IMR-90 (cell line): ENCODE measurements around the gene RCC1. TPM values are rescaled to one million over a fixed set of nuclear protein-coding genes. Genes with fewer than 3 reads are reported as not detected.

Experiments used
- ATAC-seq: fragments of 200-7000 bp; cut with Tn5 transposase; 2 replicates; pipeline ENCODE4 v1.9.1; 2020; ENCODE audit warnings: low read depth, mild to moderate bottlenecking, moderate library complexity
- BruUV-seq: library from RNA; stranded (reverse); fragments of 400-500 nt; replicated peaks from 2 replicates; lab custom pipeline; 2021; lab: Mats Ljungman, UMichigan
- CTCF ChIA-PET: fragments of 300-600 bp; formaldehyde crosslinking; extraction: SDS; loops from one replicate; lab custom pipeline; 2021; ENCODE audit warnings: antibody characterized with exemption; lab: Yijun Ruan, JAX
- POLR2A ChIA-PET: fragments of 300-600 bp; sonication (Branson Sonifier 250); formaldehyde crosslinking; loops from one replicate; lab custom pipeline; 2022; ENCODE audit warnings: antibody characterized with exemption; ENCODE audit not compliant: unreplicated experiment; lab: Charles Lee
- DNase-seq: peaks from one replicate; pipeline ENCODE4 v3.0.0; 2013
- H2AFZ ChIP-seq: replicated peaks from 2 replicates; pipeline ENCODE3; 2013; ENCODE audit warnings: low read length, mild to moderate bottlenecking; ENCODE audit not compliant: poor library complexity
- H2AK5ac ChIP-seq: 2 replicates; pipeline ENCODE4 v1.6.1; 2013; ENCODE audit warnings: low read depth, low read length, inconsistent platforms
- H2AK9ac ChIP-seq: replicated peaks from 2 replicates; pipeline ENCODE3; 2013; ENCODE audit warnings: mild to moderate bottlenecking, low read depth, low read length, moderate library complexity; ENCODE audit not compliant: poor library complexity
- H2BK120ac ChIP-seq: 2 replicates; pipeline ENCODE4 v1.6.1; 2013; ENCODE audit warnings: low read depth, low read length, inconsistent platforms
- H2BK15ac ChIP-seq: 3 replicates; pipeline ENCODE4 v1.6.1; 2013; ENCODE audit warnings: low read depth, low read length, inconsistent platforms
- H2BK20ac ChIP-seq: 2 replicates; pipeline ENCODE4 v1.6.1; 2013; ENCODE audit warnings: low read depth, mild to moderate bottlenecking, inconsistent platforms, low read length, moderate library complexity
- H2BK5ac ChIP-seq: 2 replicates; pipeline ENCODE4 v1.6.1; 2013; ENCODE audit warnings: mild to moderate bottlenecking, low read depth, low read length, inconsistent platforms; ENCODE audit not compliant: poor library complexity, severe bottlenecking
- H3K14ac ChIP-seq: replicated peaks from 2 replicates; pipeline ENCODE4 v1.6.1; 2013; ENCODE audit warnings: low read depth, low read length, inconsistent platforms
- H3K18ac ChIP-seq: 2 replicates; pipeline ENCODE4 v1.6.1; 2013; ENCODE audit warnings: low read depth, low read length, control low read depth
- H3K23ac ChIP-seq: 2 replicates; pipeline ENCODE4 v1.6.1; 2013; ENCODE audit warnings: low read depth, low read length, inconsistent platforms
- H3K27ac ChIP-seq: 2 replicates; pipeline ENCODE4 v1.5.1; 2013; ENCODE audit warnings: mild to moderate bottlenecking, control low read depth, low read length; ENCODE audit not compliant: insufficient read depth
- H3K27me3 ChIP-seq: 2 replicates; pipeline ENCODE4 v1.6.1; 2013; ENCODE audit warnings: low read length; ENCODE audit not compliant: control insufficient read depth, insufficient read depth
- H3K36me3 ChIP-seq: 2 replicates; pipeline ENCODE4 v1.6.1; 2013; ENCODE audit warnings: low read length, mixed read lengths; ENCODE audit not compliant: control insufficient read depth, insufficient read depth
- H3K4ac ChIP-seq: 2 replicates; pipeline ENCODE4 v1.6.1; 2013; ENCODE audit warnings: low read depth, low read length, inconsistent platforms
- H3K4me1 ChIP-seq: 2 replicates; pipeline ENCODE4 v1.6.1; 2013; ENCODE audit warnings: low read length, mixed read lengths; ENCODE audit not compliant: control insufficient read depth, insufficient read depth
- H3K4me2 ChIP-seq: 2 replicates; pipeline ENCODE4 v1.6.1; 2013; ENCODE audit warnings: low read depth, mild to moderate bottlenecking, control low read depth, low read length, moderate library complexity
- H3K4me3 ChIP-seq: 2 replicates; pipeline ENCODE4 v1.5.1; 2013; ENCODE audit warnings: low read depth, mild to moderate bottlenecking, control low read depth, low read length, moderate library complexity; ENCODE audit not compliant: insufficient read depth
- H3K56ac ChIP-seq: 2 replicates; pipeline ENCODE4 v1.6.1; 2013; ENCODE audit warnings: low read length, inconsistent platforms; ENCODE audit not compliant: insufficient read depth; ENCODE audit errors: extremely low read depth
- H3K79me1 ChIP-seq, 2 experiments: 2 replicates each; pipeline ENCODE4 v1.6.1; 2013; ENCODE audit warnings: low read length in 2 of 2, inconsistent platforms in 1 of 2, low read depth in 1 of 2
- H3K9ac ChIP-seq: 2 replicates; pipeline ENCODE4 v1.6.1; 2013; ENCODE audit warnings: low read depth, low read length, control low read depth
- H3K9me1 ChIP-seq: 2 replicates; pipeline ENCODE4 v1.6.1; 2013; ENCODE audit warnings: low read length, inconsistent platforms; ENCODE audit not compliant: insufficient read depth
- H3K9me3 ChIP-seq: 2 replicates; pipeline ENCODE4 v1.6.1; 2013; ENCODE audit warnings: low read length; ENCODE audit not compliant: control insufficient read depth, insufficient read depth
- H4K20me1 ChIP-seq: 2 replicates; pipeline ENCODE4 v1.6.1; 2013; ENCODE audit warnings: low read length, inconsistent platforms; ENCODE audit not compliant: insufficient read depth
- H4K5ac ChIP-seq: 2 replicates; pipeline ENCODE4 v1.6.1; 2013; ENCODE audit warnings: mild to moderate bottlenecking, low read depth, low read length, control low read depth
- H4K8ac ChIP-seq, 2 experiments: 2 replicates each; pipeline ENCODE4 v1.6.1; 2013; ENCODE audit warnings: low read depth in 2 of 2, low read length in 2 of 2, control low read depth in 1 of 2, inconsistent platforms in 1 of 2
- H4K91ac ChIP-seq: 2 replicates; pipeline ENCODE4 v1.6.1; 2013; ENCODE audit warnings: low read depth, low read length, inconsistent platforms; ENCODE audit not compliant: insufficient read depth
- CTCF ChIP-seq: conservative IDR thresholded peaks from 2 replicates; pipeline ENCODE4 v1.5.1; 2012; ENCODE audit warnings: mild to moderate bottlenecking, low read depth, low read length, improper control_type of control experiment
- FOS ChIP-seq: fragments of 150-350 bp; IDR thresholded peaks from 2 replicates; pipeline ENCODE4 v1.6.1; 2016; ENCODE audit warnings: low read depth, low read length
- MAZ ChIP-seq: IDR thresholded peaks from 2 replicates; pipeline ENCODE4 v1.6.1; 2012; ENCODE audit warnings: low read depth, mild to moderate bottlenecking, low read length, improper control_type of control experiment, moderate library complexity, borderline replicate concordance
- POLR2A ChIP-seq: IDR thresholded peaks from 2 replicates; pipeline ENCODE4 v1.6.1; 2012; ENCODE audit warnings: mild to moderate bottlenecking, low read depth, low read length
- RCOR1 ChIP-seq: IDR thresholded peaks from 2 replicates; pipeline ENCODE4 v1.6.1; 2012; ENCODE audit warnings: mild to moderate bottlenecking, low read length, improper control_type of control experiment; ENCODE audit not compliant: insufficient replicate concordance
- SMC3 ChIP-seq: fragments of 150-350 bp; IDR thresholded peaks from 2 replicates; pipeline ENCODE4 v1.6.1; 2016; ENCODE audit warnings: low read depth, mild to moderate bottlenecking, antibody characterized with exemption, low read length, moderate library complexity
- USF2 ChIP-seq: fragments of 150-350 bp; IDR thresholded peaks from 2 replicates; pipeline ENCODE4 v1.6.1; 2017; ENCODE audit warnings: mild to moderate bottlenecking, antibody characterized with exemption, low read length, low read depth
- WGBS, 2 experiments: methylation state at CpG; one replicate each; pipeline versions ENCODE4 v1.1.5 to v1.1.7; 2013; ENCODE audit warnings: missing lambda C conversion rate in 2 of 2; ENCODE audit not compliant: insufficient read length in 1 of 2; ENCODE audit errors: extremely low coverage in 2 of 2; 5-methylcytosine and 5-hydroxymethylcytosine counted together
- dilution Hi-C: fragments of 300-500 bp; cut with HindIII; formaldehyde crosslinking; loops from one replicate; pipeline ENCODE4 v1.14.3; 2018; ENCODE audit warnings: low sequenced_read_pairs; ENCODE audit not compliant: unreplicated experiment
- in situ Hi-C: fragments of 300-500 bp; cut with MboI; formaldehyde crosslinking; loops from 3 replicates; pipeline ENCODE4 v1.14.3; 2019; ENCODE audit warnings: low sequenced_read_pairs, inconsistent platforms, mixed read lengths
- intact Hi-C: fragments of 100-400 bp; cut with micrococcal nuclease; formaldehyde crosslinking; loops from 2 replicates; pipeline ENCODE4 v1.10.0; 2022
- polyA plus RNA-seq, 3 experiments: library from polyadenylated mRNA; depleted of rRNA; stranded (reverse); fragments of >200 nt; gene quantifications; 2 replicates each; pipeline ENCODE4 v1.2.3, GENCODE V29; 2012; ENCODE audit warnings: low replicate concordance in 1 of 3
- total RNA-seq: library from RNA; depleted of rRNA; stranded (reverse); fragments of >200 nt; gene quantifications from 2 replicates; pipeline ENCODE4 v1.2.3, GENCODE V29; 2012

The RCC1 gene
- total and polyA plus RNA-seq, 2 of the 4 experiments (the other 2 are of a cell fraction): 33.2 to 43.9 TPM

- intact Hi-C loops (no loop called here), in situ Hi-C loops (no loop called here), dilution Hi-C loops (no loop called here)
- Histone ChIP-seq H3K9ac (no peak overlapping the region), H3K9me3 (no peaks in the 10 kb centered on the region), H3K14ac (no peak overlapping the region), H2BK15ac (no peak overlapping the region), H3K23ac (no peak overlapping the region), H4K20me1 (peaks cover 96% of the 10 kb centered on the region), H3K18ac (no peak overlapping the region), H2AK5ac (no peak overlapping the region), H3K27ac (no peak overlapping the region), H4K5ac (no peak overlapping the region), H3K9me1 (peaks cover 14% of the 10 kb centered on the region), H2BK120ac (no peak overlapping the region), H3K4me1 (peaks cover 13% of the 10 kb centered on the region), H4K8ac (no peak overlapping the region), H2AK9ac (no peak overlapping the region), H2BK20ac (no peak overlapping the region), H2AFZ (no peak overlapping the region), H3K56ac (no peak overlapping the region), H3K27me3 (no peaks in the 10 kb centered on the region), H3K4ac (no peak overlapping the region), H3K4me3 (no peak overlapping the region), H2BK5ac (no peak overlapping the region), H4K91ac (no peak overlapping the region), H3K4me2 (no peak overlapping the region), H3K36me3 (peaks cover 45% of the 10 kb centered on the region), H3K79me1 (peaks cover 17 to 34% of the 10 kb centered on the region in 2 experiments)
- TF ChIP-seq CTCF (no peak), SMC3 (no peak), USF2 (no peak), MAZ (no peak), FOS (no peak), POLR2A (peak; percentile 1; the same call in 1 of the 2 replicates), RCOR1 (no peak)
- ChIA-PET POLR2A (interaction anchor here (0.6 to 0.8 kb wide), 5 partner anchors 83 to 692 kb away, joined by 3 to 10 read pairs (median 4); no protein-coding TSS in a partner anchor), CTCF (interaction anchor here (0.8 kb wide), 1 partner anchor 263 kb away, joined by 3 read pairs; no protein-coding TSS in a partner anchor)
- DNase-seq (peak; percentile 37), ATAC-seq (no peak)
- WGBS, 2 experiments: 100% methylated on average over 2 of the region's 7 CpGs; no CpG with 5 or more reads in 1 of the 2 experiments
- no TSS peak for BruUV-seq
These were observed 6.3 kb downstream of the RCC1 start for GRCh38 chr1:28512058-28512611.
